Hepatocyte (in vitro differentiated cells): ENCODE measurements around the gene SLC9A8.

Experiments used
- EZH2 ChIP-seq: fragments of 200-600 bp; sonication (generic); IDR thresholded peaks from 2 replicates; pipeline ENCODE4 v1.6.1; 2016; ENCODE audit warnings: antibody characterized with exemption, mild to moderate bottlenecking, borderline replicate concordance
- EZH2phosphoT487 ChIP-seq: fragments of 200-600 bp; sonication (generic); IDR thresholded peaks from one replicate; pipeline ENCODE4 v1.6.1; 2018; ENCODE audit warnings: antibody characterized with exemption, mild to moderate bottlenecking, low read depth, moderate library complexity; ENCODE audit not compliant: unreplicated experiment, severe bottlenecking
- TF ChIP-seq, protein P1 (sequence below): fragments of 200-600 bp; sonication (generic); IDR thresholded peaks from 2 replicates; pipeline ENCODE4 v1.5.1; 2016; ENCODE audit warnings: antibody characterized with exemption, mild to moderate bottlenecking; ENCODE audit not compliant: poor library complexity

DNA sequence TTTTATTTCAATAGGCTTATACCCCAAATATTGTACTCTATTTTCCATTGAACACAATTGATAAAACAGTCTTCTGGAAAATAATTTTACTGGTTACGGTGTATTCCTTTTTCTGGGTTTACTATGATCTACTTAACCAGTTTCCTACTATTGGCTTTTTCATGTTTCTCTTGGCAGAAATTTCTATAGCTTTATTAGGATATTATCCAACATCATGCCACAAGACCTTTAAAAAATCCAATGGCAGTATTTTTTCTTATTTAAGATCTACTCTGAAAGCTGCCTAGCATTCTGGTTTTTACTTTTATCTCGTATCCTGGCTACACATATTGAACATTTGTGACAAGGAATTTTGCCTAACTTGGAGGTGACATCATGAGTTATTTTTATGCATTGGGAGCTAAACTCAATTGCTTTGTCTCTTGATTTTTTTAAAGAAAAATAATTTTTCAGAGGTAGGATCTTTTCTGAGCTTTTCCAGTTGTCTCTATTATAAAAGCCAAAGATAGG is 45.5 kb downstream of the SLC9A8 start:
- TF ChIP-seq, protein P1, sequence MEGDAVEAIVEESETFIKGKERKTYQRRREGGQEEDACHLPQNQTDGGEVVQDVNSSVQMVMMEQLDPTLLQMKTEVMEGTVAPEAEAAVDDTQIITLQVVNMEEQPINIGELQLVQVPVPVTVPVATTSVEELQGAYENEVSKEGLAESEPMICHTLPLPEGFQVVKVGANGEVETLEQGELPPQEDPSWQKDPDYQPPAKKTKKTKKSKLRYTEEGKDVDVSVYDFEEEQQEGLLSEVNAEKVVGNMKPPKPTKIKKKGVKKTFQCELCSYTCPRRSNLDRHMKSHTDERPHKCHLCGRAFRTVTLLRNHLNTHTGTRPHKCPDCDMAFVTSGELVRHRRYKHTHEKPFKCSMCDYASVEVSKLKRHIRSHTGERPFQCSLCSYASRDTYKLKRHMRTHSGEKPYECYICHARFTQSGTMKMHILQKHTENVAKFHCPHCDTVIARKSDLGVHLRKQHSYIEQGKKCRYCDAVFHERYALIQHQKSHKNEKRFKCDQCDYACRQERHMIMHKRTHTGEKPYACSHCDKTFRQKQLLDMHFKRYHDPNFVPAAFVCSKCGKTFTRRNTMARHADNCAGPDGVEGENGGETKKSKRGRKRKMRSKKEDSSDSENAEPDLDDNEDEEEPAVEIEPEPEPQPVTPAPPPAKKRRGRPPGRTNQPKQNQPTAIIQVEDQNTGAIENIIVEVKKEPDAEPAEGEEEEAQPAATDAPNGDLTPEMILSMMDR: no peak
- TF ChIP-seq EZH2phosphoT487: no peak
- TF ChIP-seq EZH2: no peak
